22Rv1 (cell line): ENCODE data around the gene CCL27.

ENCODE experiments used
- ZFX ChIP-seq: fragments of 450-650 bp; IDR thresholded peaks from 2 replicates; pipeline ENCODE4 v1.6.1; 2017; ENCODE audit warnings: antibody characterized with exemption, borderline replicate concordance
- TF ChIP-seq, protein P1 (sequence below): fragments of 450-650 bp; IDR thresholded peaks from 2 replicates; pipeline ENCODE4 v1.5.1; 2017; ENCODE audit warnings: mild to moderate bottlenecking

- TF ChIP-seq, protein P1, sequence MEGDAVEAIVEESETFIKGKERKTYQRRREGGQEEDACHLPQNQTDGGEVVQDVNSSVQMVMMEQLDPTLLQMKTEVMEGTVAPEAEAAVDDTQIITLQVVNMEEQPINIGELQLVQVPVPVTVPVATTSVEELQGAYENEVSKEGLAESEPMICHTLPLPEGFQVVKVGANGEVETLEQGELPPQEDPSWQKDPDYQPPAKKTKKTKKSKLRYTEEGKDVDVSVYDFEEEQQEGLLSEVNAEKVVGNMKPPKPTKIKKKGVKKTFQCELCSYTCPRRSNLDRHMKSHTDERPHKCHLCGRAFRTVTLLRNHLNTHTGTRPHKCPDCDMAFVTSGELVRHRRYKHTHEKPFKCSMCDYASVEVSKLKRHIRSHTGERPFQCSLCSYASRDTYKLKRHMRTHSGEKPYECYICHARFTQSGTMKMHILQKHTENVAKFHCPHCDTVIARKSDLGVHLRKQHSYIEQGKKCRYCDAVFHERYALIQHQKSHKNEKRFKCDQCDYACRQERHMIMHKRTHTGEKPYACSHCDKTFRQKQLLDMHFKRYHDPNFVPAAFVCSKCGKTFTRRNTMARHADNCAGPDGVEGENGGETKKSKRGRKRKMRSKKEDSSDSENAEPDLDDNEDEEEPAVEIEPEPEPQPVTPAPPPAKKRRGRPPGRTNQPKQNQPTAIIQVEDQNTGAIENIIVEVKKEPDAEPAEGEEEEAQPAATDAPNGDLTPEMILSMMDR, result no peak
- no peak for TF ChIP-seq ZFX
Observed at GRCh38 chr9:34635556-34635955, 26.9 kb downstream of the CCL27 start.
